Memory B cell (primary cell): ENCODE results near the gene HIVEP3.
A peak's percentile ranks its signal among the peaks of the same experiment; 100 is the strongest.

Source experiments
- ATAC-seq: fragments of 150-1000 bp; cut with Tn5 transposase; 2 replicates; pipeline ENCODE4 v1.10.0; 2021; ENCODE audit warnings: low read depth, mild to moderate bottlenecking, moderate library complexity
- DNase-seq, 2 donors: peaks; one replicate each; pipeline ENCODE4 v3.0.0; 2022; ENCODE audit warnings: low spot score in 2 of 2
- H3K27ac Mint-ChIP-seq: one replicate; pipeline ENCODE4 v1.8.0; 2022; ENCODE audit warnings: mild to moderate bottlenecking, moderate library complexity, mixed read lengths
- H3K27me3 Mint-ChIP-seq: one replicate; pipeline ENCODE4 v1.8.0; 2022; ENCODE audit warnings: mixed read lengths
- H3K36me3 Mint-ChIP-seq: one replicate; pipeline ENCODE4 v1.8.0; 2022; ENCODE audit warnings: mild to moderate bottlenecking, mixed read lengths
- H3K4me1 Mint-ChIP-seq: one replicate; pipeline ENCODE4 v1.8.0; 2022; ENCODE audit warnings: mixed read lengths
- H3K4me3 Mint-ChIP-seq: one replicate; pipeline ENCODE4 v1.8.0; 2022; ENCODE audit warnings: mild to moderate bottlenecking, moderate library complexity, mixed read lengths
- H3K9me3 Mint-ChIP-seq: one replicate; pipeline ENCODE4 v1.8.0; 2022; ENCODE audit warnings: mixed read lengths

Gene HIVEP3

DNA sequence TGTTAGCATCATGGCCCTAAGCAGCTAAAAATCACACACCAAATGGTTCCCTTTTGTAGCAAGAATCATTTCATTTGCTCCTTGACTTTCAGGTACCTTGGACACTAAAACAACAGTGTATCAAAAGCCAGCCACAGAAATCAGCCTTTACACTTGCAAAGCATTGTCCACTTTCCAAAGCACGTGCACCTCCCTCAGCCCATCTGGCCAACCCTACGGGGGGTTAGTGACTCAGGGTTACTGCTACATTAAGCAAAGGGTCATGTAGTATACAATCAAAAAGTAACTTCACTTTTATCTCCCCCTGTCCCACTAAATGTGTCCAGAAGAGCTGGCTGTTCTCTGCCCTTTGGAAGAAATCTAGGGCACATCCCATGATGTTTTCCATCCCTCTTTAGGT is 149.7 kb downstream of the HIVEP3 start:
- Mint-ChIP-seq H3K4me3 (no peak overlapping the region), H3K9me3 (no peaks in the 10 kb centered on the region), H3K27me3 (no peaks in the 10 kb centered on the region), H3K36me3 (no peaks in the 10 kb centered on the region), H3K27ac (no peak overlapping the region), H3K4me1 (peaks cover 39% of the 10 kb centered on the region)
- ATAC-seq (no peak), DNase-seq (no peak)

DNA sequence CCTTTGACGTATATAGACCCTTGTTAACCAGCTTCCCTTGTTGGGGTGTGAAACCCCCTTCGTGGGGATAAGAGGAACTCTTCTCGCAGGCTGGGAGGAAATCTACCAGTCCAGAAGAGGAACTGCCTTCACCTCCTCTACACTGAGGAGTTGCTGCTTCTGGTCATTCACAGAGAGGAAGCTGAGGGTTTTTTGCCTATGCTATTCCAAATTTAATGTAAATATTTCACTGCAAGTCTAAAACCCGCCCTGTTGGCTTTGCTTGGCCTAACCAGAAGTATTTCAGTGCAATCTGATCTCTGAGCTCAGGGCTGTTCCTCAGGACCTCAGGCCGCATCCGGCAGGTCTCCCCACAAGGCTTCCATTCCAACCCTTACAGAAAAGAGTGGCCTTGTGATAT is 150.1 kb downstream of the HIVEP3 start:
- Mint-ChIP-seq H3K9me3 (no peaks in the 10 kb centered on the region), H3K27ac (no peak overlapping the region), H3K27me3 (no peaks in the 10 kb centered on the region), H3K36me3 (no peaks in the 10 kb centered on the region), H3K4me3 (no peak overlapping the region), H3K4me1 (peaks cover 44% of the 10 kb centered on the region)
- ATAC-seq (peak; percentile 91), DNase-seq (peak in 1 of 2 donors; percentile 23)

DNA sequence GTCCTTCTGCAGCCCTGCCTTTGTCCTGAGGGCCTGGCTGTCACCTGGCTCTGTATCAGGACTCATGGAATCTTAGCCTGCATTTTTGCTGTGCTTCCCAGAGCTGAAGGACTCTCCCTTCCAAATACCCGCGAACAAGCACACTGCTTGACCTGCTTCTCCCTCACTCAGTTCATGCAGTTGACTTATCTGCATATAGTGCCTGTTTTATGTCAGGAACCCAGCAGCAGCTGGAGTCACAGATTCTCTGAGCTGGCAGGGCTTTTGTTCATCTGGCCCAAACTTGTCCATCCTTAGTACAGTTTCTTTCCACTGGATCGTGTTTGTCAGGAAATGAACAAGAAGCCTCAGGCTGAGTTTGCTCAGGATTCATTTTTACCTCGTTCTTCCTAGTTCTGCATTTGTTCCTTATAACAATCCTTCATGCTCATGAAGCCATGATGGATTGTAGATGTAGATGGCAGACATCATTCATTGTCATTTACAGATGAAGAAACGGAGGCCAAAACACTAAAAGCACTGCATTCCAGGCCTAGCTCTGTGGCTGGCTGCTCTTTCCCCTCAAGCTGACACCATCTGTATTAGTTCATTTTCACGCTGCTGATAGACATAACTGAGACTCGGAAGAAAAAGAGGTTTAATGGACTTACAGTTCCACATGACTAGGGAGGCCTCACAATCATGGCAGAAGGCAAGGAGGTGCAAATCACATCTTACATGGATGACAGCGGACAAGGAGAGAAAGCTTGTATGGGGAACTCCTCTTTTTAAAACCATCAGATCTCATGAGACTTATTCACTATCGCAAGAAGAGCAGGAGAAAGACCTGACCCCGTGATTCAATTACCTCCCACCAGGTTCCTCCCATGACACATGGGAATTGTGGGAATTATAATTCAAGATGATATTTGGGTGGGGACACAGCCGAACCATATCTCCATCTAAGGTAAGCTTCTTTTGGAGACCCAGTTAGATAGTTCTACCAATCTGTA is 150.9 kb downstream of the HIVEP3 start:
- H3K27ac Mint-ChIP-seq = no peak overlapping the region
- no peak overlapping the region for H3K4me3 Mint-ChIP-seq
- no peaks in the 10 kb centered on the region for H3K36me3 Mint-ChIP-seq
- H3K9me3 Mint-ChIP-seq = no peaks in the 10 kb centered on the region
- DNase-seq = no peak
- ATAC-seq = no peak
- peaks cover 45% of the 10 kb centered on the region for H3K4me1 Mint-ChIP-seq
- H3K27me3 Mint-ChIP-seq = no peaks in the 10 kb centered on the region

DNA sequence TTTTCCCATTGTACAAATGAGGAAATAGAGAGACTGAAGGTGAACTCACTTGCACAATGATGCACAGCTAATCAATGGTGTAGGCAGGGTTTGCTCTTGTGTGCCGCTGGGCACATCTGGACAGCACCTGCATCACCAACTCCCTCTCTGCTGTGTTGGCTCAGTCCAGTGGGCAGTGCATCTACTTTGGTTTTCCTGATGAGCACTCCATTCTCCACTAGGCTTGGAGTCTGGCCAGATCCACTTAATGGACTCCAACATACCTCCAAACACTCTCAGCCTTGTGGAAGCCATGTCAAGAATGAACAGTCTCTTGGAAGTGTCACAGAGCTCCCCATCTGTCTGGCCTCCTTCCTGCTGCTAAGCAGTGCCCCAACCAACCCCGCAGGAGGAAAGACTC is 152.2 kb downstream of the HIVEP3 start:
- Mint-ChIP-seq H3K9me3 (peaks cover 4% of the 10 kb centered on the region), H3K4me3 (no peak overlapping the region), H3K27me3 (no peaks in the 10 kb centered on the region), H3K27ac (no peak overlapping the region), H3K36me3 (peaks cover under 1% of the 10 kb centered on the region), H3K4me1 (peaks cover 45% of the 10 kb centered on the region)
- DNase-seq (no peak), ATAC-seq (no peak)

DNA sequence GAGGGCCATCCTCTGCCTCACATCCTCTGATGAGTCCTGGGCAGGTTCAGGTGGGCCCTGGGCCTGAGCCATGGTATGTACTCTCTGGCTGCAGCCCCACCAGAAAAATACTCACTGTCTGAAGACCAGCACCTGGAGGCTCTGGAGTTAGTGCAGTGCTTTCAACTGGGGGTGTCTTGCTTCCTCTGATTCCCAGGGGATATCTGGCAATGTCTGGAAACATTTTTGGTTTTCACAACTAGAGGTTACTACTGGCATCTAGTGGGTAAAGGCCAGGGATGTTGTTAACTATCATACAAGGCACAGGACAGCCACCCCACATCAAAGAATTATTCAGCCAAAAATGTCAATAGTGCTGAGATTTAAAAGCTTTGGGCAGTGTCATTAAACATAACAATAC is 152.7 kb downstream of the HIVEP3 start:
- Mint-ChIP-seq H3K4me3 (no peak overlapping the region), H3K27me3 (no peaks in the 10 kb centered on the region), H3K4me1 (peaks cover 47% of the 10 kb centered on the region), H3K27ac (no peak overlapping the region), H3K36me3 (peaks cover 3% of the 10 kb centered on the region), H3K9me3 (peaks cover 8% of the 10 kb centered on the region)
- DNase-seq (no peak), ATAC-seq (no peak)

DNA sequence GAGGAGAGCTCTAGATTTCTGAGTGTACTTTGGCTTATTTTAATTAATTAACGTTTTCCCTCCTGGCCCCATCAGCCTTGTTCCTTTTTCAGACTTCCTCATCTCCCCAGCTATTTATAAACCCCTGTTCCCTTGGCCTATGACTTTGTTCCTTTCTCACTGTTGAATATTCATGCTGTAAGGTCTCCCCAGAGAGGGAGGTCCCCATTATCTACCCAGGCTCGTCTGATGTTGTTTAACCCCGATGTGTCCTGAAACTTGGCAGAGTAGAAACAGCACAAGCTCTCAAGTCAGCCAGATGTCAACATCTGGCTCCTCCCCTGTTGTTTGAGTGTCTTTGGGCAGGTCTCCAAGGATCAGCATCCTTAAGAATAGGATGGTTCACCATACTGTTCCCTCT is 153.6 kb downstream of the HIVEP3 start:
- H3K36me3 Mint-ChIP-seq = peaks cover 3% of the 10 kb centered on the region
- H3K9me3 Mint-ChIP-seq = peaks cover 8% of the 10 kb centered on the region
- H3K4me3 Mint-ChIP-seq = peak overlapping the region; percentile 27
- H3K27me3 Mint-ChIP-seq = no peaks in the 10 kb centered on the region
- peaks cover 50% of the 10 kb centered on the region for H3K4me1 Mint-ChIP-seq
- DNase-seq = no peak
- H3K27ac Mint-ChIP-seq = peak overlapping the region; percentile 24
- peak; percentile 40 for ATAC-seq

DNA sequence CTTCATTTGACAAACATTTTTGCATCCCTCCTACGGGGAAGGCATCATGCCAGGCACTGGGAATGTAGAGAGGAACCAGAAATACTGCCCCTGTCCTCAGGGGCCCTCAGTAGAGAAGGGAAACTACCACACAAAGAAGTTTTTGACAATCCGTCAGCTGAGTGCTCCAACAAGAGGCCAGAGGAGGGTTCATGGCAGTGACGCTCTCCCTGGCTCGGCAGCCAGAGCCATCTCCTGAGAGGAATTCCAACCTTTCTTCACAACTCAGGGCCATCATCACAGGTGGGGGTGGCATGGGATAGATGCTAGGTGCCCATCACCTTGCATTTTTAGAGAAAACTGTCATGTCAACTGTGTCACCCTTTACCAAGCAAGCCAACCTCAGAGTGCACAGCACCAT is 154.1 kb downstream of the HIVEP3 start:
- H3K36me3 Mint-ChIP-seq = peaks cover 3% of the 10 kb centered on the region

DNA sequence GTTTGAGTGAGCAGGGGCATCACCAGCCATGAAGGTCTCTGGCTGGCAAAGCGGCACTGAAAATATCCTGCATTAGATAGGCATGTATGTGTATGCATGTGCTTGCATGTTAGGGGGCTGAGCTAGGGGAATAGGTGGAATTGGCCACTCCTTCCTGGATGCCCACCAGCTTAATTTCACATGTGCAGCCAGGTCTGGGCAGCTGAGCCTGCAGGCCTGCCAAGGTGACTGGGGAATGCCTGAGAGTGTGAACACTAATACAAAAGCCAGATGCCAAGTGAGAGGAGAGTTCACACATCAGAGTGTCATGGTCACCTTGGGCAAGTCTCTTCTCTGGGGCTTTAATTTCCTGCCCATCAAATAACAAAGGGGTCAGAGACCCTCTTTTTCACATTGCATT is 155.9 kb downstream of the HIVEP3 start:
- Mint-ChIP-seq H3K9me3 (peaks cover 8% of the 10 kb centered on the region), H3K4me3 (no peak overlapping the region), H3K27me3 (no peaks in the 10 kb centered on the region), H3K27ac (no peak overlapping the region), H3K4me1 (peaks cover 37% of the 10 kb centered on the region), H3K36me3 (peaks cover 3% of the 10 kb centered on the region)
- no peak for DNase-seq
- no peak for ATAC-seq

More for the DNA sequence above, 154.1 kb downstream of the HIVEP3 start:
- Mint-ChIP-seq H3K9me3 (peaks cover 8% of the 10 kb centered on the region), H3K4me1 (peaks cover 50% of the 10 kb centered on the region), H3K27me3 (no peaks in the 10 kb centered on the region), H3K4me3 (no peak overlapping the region), H3K27ac (no peak overlapping the region)
- no peak for DNase-seq
- no peak for ATAC-seq

DNA sequence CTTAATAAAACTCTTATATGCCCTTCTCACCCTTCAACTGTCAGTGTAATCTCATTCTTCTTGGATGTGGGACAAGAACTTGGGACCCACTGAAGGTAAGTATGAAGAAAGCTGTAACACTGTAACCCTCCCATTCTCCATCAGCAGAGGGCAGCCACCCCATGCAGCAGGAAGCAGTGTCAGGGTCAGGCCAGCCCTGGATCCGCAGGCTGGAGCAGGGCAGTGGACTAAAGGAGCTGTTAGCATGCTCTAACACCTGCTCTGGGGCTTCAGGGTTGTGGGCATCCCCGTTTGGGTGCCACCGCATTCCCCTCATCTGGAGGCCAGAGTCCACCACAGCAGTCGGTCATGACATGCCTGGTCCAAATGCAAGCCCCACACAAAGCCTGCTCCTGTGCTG is 156.5 kb downstream of the HIVEP3 start:
- Mint-ChIP-seq H3K4me1 (peaks cover 35% of the 10 kb centered on the region), H3K27ac (no peak overlapping the region), H3K9me3 (peaks cover 8% of the 10 kb centered on the region), H3K4me3 (no peak overlapping the region), H3K27me3 (no peaks in the 10 kb centered on the region), H3K36me3 (peaks cover 3% of the 10 kb centered on the region)
- no peak for ATAC-seq
- no peak for DNase-seq

DNA sequence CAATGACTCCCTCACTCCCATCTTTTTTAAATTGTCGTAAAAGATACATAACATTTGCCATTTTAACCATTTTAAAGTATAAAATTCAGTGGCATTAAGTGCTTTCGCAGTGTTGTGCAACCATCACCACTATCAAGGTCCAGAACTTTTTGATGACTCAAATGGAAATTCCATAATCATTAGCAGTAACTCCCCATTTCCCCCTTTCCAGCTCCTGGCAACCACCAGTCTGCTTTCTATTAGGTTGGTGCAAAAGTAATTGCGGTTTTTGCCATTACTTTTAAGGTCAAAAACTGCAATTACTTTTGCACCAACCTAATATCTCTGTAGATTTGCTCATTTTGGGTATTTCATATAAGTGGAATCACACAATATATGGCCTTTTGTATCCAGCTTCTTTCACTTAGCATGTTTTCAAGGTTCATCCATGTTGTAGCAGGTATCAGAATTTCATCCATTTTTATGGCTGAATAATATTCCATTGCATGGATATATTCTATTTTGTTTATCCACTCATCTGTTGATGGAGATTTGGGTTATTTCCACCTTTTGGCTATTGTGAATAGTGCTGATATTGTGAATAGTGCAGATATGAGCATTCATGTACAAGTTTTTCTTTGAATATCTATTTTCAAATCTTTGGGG is 159.7 kb downstream of the HIVEP3 start:
- H3K27ac Mint-ChIP-seq = no peak overlapping the region
- DNase-seq (no peak), ATAC-seq (no peak)
- H3K9me3 Mint-ChIP-seq = peaks cover 8% of the 10 kb centered on the region
- H3K27me3 Mint-ChIP-seq = no peaks in the 10 kb centered on the region
- H3K36me3 Mint-ChIP-seq = peaks cover 3% of the 10 kb centered on the region
- peaks cover 20% of the 10 kb centered on the region for H3K4me1 Mint-ChIP-seq
- no peak overlapping the region for H3K4me3 Mint-ChIP-seq

DNA sequence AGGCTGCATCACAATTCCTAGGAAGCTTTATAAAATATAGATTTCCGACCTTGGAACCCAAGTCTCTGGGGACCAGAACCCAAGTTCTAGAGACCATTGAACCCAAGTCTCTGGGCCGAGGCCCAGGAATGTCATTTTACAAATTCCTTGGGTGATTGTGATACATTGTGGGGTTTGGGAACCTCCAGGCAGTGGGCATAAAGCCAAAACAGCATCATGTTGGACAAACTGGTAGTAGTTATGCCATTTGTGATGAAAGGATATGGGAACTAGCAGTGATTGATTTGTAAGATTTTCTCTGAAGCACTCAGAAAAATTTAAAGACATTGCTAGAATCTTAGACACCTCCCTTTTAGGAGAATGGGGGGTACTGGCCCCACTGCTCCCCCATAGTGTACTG is 160.2 kb downstream of the HIVEP3 start:
- Mint-ChIP-seq H3K36me3 (peaks cover 3% of the 10 kb centered on the region), H3K9me3 (peaks cover 8% of the 10 kb centered on the region), H3K4me1 (peaks cover 19% of the 10 kb centered on the region), H3K27me3 (no peaks in the 10 kb centered on the region), H3K27ac (no peak overlapping the region), H3K4me3 (no peak overlapping the region)
- ATAC-seq (no peak), DNase-seq (no peak)

DNA sequence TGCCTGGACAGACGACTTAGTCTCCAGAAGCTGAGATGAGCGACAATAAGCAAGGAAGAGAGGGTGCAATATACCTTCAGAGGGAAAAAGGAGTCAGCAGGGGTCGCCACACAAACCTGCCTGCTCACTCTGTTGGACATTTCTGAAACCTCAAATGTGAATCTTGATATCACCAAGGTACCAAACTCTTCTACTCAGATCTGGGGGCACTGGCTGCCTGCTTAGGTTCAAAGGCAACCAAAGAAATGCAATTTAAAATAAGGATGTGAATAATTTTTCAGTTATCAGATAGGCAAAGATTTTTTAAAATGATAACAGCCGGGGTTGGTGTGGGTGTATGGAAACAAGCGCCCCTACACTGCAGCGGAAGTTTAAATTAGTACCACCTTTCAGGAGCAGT is 164.2 kb downstream of the HIVEP3 start:
- no peak overlapping the region for H3K27ac Mint-ChIP-seq
- DNase-seq = no peak
- ATAC-seq = no peak
- peaks cover 40% of the 10 kb centered on the region for H3K4me1 Mint-ChIP-seq
- no peaks in the 10 kb centered on the region for H3K9me3 Mint-ChIP-seq
- no peaks in the 10 kb centered on the region for H3K36me3 Mint-ChIP-seq
- H3K27me3 Mint-ChIP-seq = no peaks in the 10 kb centered on the region
- H3K4me3 Mint-ChIP-seq = no peak overlapping the region

DNA sequence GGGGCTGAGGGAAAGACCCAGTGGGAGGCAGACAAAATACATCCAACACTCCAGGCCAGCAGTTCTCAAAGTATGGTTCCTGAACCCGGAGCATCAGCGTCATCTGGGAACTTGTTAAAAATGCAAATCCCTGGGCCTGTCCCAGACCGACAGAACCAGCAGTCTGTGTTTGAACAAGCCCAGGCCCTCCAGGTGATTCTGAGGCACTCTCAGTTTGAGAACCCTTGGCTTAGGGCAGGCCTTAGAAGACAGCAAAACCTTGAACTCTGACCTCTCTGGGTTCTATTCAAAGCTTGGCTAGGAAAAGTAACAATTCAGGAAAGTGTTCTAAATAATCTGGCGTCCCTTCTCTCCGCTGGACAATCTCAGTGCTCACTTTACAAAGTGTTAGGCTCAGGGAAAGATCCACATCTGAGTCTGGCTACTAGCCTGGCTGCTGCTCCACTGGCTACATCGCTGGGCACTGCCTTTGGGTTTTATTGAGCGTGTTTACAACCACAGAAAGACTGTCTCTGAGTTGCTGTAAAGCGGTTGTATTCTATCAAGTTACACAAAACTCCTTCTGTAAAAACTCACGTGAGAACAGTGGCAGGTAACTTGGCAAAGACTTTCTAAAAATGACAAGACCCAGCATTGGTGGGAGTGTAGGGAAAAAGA is 166.1 kb downstream of the HIVEP3 start:
- Mint-ChIP-seq H3K36me3 (no peaks in the 10 kb centered on the region), H3K9me3 (no peaks in the 10 kb centered on the region), H3K4me1 (peaks cover 46% of the 10 kb centered on the region), H3K4me3 (no peak overlapping the region), H3K27ac (peak overlapping the region; percentile 98), H3K27me3 (no peaks in the 10 kb centered on the region)
- DNase-seq (no peak), ATAC-seq (peak; percentile 7)
